ENCODE measurements around the gene SLIT3.

DNA sequence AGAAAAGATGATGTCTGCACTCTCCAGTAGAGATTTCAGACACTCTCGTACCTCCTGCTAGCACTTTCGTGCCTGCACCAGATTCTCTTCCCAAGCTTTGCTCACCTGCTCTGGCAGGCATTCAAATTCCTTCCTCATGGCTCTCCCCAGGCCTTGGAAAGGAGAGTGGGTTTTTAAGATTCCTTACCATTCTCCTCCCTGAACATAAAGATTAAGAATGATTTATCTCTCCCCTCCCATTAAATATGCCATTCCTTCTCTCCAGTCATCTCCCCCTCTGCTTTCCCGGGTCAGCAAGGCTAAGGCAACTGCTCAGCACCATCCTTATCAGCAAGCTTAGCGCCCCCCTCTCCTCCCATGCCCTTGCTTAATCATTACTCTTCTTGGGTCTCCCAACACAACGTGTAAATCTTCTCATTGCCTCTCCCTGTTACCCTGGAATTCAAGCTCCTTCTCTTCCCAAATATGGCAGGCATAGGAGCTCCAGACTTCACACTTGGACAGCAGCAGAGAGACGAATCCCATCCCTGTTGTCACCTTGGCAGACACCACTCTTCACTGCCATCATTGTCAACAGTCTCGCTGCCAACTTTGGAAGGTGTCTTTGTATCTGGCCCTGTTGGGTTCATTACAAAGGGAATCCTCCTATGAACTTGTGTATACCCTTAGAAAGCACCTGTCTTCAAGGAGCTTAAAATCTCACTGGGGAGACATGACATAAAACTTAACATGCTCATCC lies 332.9 kb downstream of the SLIT3 start:
- TF ChIP-seq CTCF (conservative IDR thresholded peaks at IDR 0.05; ENCODE audit: low read depth in 2 of 2) (no peak), EZH2 (IDR thresholded peaks at IDR 0.05; ENCODE audit: low read depth, unreplicated experiment) (no peak), CREB1 (CRISPR knock-in tag; IDR thresholded peaks at IDR 0.05; ENCODE audit: low read depth) (no peak), ETS1 (IDR thresholded peaks at IDR 0.05) (no peak), EZH2phosphoT487 (IDR thresholded peaks at IDR 0.05; ENCODE audit: unreplicated experiment) (no peak), POLR2AphosphoS5 (IDR thresholded peaks at IDR 0.05; ENCODE audit: low read depth) (no peak), JUNB (IDR thresholded peaks at IDR 0.05; ENCODE audit: unreplicated experiment) (no peak), STAT1 (IDR thresholded peaks at IDR 0.05; ENCODE audit: unreplicated experiment) (no peak), NANOG (IDR thresholded peaks at IDR 0.05; ENCODE audit: borderline replicate concordance) (no peak), ZNF114 (CRISPR knock-in tag; IDR thresholded peaks at IDR 0.05) (no peak), ZNF331 (CRISPR knock-in tag; IDR thresholded peaks at IDR 0.05; ENCODE audit: low read depth) (no peak)
- TF ChIP-seq, protein P1, sequence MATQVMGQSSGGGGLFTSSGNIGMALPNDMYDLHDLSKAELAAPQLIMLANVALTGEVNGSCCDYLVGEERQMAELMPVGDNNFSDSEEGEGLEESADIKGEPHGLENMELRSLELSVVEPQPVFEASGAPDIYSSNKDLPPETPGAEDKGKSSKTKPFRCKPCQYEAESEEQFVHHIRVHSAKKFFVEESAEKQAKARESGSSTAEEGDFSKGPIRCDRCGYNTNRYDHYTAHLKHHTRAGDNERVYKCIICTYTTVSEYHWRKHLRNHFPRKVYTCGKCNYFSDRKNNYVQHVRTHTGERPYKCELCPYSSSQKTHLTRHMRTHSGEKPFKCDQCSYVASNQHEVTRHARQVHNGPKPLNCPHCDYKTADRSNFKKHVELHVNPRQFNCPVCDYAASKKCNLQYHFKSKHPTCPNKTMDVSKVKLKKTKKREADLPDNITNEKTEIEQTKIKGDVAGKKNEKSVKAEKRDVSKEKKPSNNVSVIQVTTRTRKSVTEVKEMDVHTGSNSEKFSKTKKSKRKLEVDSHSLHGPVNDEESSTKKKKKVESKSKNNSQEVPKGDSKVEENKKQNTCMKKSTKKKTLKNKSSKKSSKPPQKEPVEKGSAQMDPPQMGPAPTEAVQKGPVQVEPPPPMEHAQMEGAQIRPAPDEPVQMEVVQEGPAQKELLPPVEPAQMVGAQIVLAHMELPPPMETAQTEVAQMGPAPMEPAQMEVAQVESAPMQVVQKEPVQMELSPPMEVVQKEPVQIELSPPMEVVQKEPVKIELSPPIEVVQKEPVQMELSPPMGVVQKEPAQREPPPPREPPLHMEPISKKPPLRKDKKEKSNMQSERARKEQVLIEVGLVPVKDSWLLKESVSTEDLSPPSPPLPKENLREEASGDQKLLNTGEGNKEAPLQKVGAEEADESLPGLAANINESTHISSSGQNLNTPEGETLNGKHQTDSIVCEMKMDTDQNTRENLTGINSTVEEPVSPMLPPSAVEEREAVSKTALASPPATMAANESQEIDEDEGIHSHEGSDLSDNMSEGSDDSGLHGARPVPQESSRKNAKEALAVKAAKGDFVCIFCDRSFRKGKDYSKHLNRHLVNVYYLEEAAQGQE (IDR thresholded peaks at IDR 0.05; ENCODE audit: unreplicated experiment) = no peak
- TF ChIP-seq, protein P2, sequence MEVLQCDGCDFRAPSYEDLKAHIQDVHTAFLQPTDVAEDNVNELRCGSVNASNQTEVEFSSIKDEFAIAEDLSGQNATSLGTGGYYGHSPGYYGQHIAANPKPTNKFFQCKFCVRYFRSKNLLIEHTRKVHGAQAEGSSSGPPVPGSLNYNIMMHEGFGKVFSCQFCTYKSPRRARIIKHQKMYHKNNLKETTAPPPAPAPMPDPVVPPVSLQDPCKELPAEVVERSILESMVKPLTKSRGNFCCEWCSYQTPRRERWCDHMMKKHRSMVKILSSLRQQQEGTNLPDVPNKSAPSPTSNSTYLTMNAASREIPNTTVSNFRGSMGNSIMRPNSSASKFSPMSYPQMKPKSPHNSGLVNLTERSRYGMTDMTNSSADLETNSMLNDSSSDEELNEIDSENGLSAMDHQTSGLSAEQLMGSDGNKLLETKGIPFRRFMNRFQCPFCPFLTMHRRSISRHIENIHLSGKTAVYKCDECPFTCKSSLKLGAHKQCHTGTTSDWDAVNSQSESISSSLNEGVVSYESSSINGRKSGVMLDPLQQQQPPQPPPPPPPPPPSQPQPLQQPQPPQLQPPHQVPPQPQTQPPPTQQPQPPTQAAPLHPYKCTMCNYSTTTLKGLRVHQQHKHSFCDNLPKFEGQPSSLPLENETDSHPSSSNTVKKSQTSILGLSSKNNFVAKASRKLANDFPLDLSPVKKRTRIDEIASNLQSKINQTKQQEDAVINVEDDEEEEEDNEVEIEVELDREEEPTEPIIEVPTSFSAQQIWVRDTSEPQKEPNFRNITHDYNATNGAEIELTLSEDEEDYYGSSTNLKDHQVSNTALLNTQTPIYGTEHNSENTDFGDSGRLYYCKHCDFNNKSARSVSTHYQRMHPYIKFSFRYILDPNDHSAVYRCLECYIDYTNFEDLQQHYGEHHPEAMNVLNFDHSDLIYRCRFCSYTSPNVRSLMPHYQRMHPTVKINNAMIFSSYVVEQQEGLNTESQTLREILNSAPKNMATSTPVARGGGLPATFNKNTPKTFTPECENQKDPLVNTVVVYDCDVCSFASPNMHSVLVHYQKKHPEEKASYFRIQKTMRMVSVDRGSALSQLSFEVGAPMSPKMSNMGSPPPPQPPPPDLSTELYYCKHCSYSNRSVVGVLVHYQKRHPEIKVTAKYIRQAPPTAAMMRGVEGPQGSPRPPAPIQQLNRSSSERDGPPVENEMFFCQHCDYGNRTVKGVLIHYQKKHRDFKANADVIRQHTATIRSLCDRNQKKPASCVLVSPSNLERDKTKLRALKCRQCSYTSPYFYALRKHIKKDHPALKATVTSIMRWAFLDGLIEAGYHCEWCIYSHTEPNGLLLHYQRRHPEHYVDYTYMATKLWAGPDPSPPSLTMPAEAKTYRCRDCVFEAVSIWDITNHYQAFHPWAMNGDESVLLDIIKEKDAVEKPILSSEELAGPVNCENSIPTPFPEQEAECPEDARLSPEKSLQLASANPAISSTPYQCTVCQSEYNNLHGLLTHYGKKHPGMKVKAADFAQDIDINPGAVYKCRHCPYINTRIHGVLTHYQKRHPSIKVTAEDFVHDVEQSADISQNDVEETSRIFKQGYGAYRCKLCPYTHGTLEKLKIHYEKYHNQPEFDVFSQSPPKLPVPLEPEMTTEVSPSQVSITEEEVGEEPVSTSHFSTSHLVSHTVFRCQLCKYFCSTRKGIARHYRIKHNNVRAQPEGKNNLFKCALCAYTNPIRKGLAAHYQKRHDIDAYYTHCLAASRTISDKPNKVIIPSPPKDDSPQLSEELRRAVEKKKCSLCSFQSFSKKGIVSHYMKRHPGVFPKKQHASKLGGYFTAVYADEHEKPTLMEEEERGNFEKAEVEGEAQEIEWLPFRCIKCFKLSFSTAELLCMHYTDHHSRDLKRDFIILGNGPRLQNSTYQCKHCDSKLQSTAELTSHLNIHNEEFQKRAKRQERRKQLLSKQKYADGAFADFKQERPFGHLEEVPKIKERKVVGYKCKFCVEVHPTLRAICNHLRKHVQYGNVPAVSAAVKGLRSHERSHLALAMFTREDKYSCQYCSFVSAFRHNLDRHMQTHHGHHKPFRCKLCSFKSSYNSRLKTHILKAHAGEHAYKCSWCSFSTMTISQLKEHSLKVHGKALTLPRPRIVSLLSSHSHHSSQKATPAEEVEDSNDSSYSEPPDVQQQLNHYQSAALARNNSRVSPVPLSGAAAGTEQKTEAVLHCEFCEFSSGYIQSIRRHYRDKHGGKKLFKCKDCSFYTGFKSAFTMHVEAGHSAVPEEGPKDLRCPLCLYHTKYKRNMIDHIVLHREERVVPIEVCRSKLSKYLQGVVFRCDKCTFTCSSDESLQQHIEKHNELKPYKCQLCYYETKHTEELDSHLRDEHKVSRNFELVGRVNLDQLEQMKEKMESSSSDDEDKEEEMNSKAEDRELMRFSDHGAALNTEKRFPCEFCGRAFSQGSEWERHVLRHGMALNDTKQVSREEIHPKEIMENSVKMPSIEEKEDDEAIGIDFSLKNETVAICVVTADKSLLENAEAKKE (CRISPR knock-in tag; IDR thresholded peaks at IDR 0.05) = no peak

All from GM23338 (cell line).